ENCODE results near the gene NOS3. TPM values are rescaled to one million over a fixed set of nuclear protein-coding genes. Genes with fewer than 3 reads are reported as not detected.

The NOS3 gene
- total and polyA plus RNA-seq, 2 experiments from 2014 or later, result 2.6 to 6.1 TPM

DNA sequence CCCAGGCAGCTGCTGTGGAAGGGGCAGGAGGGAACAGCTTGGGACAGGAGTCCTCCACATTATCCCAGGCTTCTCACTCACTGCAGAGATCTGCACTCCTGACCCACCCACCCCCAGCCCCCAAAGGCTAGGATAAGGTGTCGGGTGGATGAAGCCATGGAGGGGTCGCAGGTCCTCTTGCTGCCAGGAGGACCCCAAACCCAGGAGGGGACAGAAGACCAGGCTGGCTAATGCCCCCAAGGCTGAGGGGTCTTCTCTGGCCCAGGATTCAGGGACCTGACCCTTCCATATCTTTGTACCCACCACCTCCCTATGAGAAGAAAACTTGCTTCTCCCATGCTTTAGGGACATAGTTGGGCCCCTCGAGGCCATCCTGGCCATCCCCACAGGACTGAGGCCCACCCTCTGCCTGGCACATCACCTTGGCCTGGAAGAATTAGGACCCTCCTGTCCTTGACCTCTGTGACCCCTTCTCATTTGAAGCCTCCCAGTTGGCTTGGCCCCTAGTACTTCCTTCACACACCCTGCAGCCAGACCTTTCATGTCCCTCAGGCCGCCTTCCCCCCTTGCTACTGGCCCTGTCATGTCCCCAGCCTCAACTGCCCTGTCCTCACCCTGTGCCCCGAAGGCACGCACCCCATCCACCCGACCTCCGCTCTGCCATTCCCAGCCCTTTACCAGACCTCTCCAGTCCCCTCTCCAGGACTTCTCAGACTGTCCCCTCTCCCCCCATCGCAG is 34.3 kb upstream of the NOS3 start:
- Mint-ChIP-seq H3K36me3 (ENCODE audit: low read depth) (no peaks in the 10 kb centered on the region), H3K4me1 (peaks cover 11% of the 10 kb centered on the region; the same call in 2 of the 3 replicates), H3K27me3 (ENCODE audit: insufficient read depth, low read depth, poor library complexity) (peaks cover 14% of the 10 kb centered on the region), H3K4me3 (no peak overlapping the region; the same call in 2 of the 3 replicates), H3K27ac (no peak overlapping the region), H3K9me3 (no peaks in the 10 kb centered on the region)
- ATAC-seq (no peak), DNase-seq (ENCODE audit: low spot score) (no peak)
- Histone ChIP-seq H3K79me2 (replicated peaks; ENCODE audit: insufficient read depth) (no peaks in the 10 kb centered on the region), H3K9me2 (ENCODE audit: insufficient read depth) (no peaks in the 10 kb centered on the region), H4K20me1 (replicated peaks; ENCODE audit: insufficient read depth) (no peaks in the 10 kb centered on the region), H3F3A (replicated peaks; ENCODE audit: low read depth) (no peaks in the 10 kb centered on the region), H3K36me3 (ENCODE audit: insufficient read depth) (no peaks in the 10 kb centered on the region), H3K4me3 (no peak overlapping the region), H2AFZ (no peak overlapping the region), H3K4me2 (no peak overlapping the region), H3K4me1 (ENCODE audit: insufficient read depth) (peaks cover 3% of the 10 kb centered on the region; the same call in 1 of the 2 replicates), H3K27me3 (ENCODE audit: insufficient read depth) (peaks cover 32% of the 10 kb centered on the region), H3K27ac (ENCODE audit: low read depth) (no peak overlapping the region)
- no peak for TF ChIP-seq EZH2 (IDR thresholded peaks at IDR 0.05; ENCODE audit: low read depth, unreplicated experiment)
- no peak for TF ChIP-seq ZNF114 (CRISPR knock-in tag; IDR thresholded peaks at IDR 0.05)
- TF ChIP-seq CREB1 (CRISPR knock-in tag; IDR thresholded peaks at IDR 0.05; ENCODE audit: low read depth), result no peak
- TF ChIP-seq, protein P1, sequence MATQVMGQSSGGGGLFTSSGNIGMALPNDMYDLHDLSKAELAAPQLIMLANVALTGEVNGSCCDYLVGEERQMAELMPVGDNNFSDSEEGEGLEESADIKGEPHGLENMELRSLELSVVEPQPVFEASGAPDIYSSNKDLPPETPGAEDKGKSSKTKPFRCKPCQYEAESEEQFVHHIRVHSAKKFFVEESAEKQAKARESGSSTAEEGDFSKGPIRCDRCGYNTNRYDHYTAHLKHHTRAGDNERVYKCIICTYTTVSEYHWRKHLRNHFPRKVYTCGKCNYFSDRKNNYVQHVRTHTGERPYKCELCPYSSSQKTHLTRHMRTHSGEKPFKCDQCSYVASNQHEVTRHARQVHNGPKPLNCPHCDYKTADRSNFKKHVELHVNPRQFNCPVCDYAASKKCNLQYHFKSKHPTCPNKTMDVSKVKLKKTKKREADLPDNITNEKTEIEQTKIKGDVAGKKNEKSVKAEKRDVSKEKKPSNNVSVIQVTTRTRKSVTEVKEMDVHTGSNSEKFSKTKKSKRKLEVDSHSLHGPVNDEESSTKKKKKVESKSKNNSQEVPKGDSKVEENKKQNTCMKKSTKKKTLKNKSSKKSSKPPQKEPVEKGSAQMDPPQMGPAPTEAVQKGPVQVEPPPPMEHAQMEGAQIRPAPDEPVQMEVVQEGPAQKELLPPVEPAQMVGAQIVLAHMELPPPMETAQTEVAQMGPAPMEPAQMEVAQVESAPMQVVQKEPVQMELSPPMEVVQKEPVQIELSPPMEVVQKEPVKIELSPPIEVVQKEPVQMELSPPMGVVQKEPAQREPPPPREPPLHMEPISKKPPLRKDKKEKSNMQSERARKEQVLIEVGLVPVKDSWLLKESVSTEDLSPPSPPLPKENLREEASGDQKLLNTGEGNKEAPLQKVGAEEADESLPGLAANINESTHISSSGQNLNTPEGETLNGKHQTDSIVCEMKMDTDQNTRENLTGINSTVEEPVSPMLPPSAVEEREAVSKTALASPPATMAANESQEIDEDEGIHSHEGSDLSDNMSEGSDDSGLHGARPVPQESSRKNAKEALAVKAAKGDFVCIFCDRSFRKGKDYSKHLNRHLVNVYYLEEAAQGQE (IDR thresholded peaks at IDR 0.05; ENCODE audit: unreplicated experiment), result no peak
- no peak for TF ChIP-seq POLR2AphosphoS5 (IDR thresholded peaks at IDR 0.05; ENCODE audit: low read depth)
- no peak for TF ChIP-seq STAT1 (IDR thresholded peaks at IDR 0.05; ENCODE audit: unreplicated experiment)
- TF ChIP-seq, protein P2, sequence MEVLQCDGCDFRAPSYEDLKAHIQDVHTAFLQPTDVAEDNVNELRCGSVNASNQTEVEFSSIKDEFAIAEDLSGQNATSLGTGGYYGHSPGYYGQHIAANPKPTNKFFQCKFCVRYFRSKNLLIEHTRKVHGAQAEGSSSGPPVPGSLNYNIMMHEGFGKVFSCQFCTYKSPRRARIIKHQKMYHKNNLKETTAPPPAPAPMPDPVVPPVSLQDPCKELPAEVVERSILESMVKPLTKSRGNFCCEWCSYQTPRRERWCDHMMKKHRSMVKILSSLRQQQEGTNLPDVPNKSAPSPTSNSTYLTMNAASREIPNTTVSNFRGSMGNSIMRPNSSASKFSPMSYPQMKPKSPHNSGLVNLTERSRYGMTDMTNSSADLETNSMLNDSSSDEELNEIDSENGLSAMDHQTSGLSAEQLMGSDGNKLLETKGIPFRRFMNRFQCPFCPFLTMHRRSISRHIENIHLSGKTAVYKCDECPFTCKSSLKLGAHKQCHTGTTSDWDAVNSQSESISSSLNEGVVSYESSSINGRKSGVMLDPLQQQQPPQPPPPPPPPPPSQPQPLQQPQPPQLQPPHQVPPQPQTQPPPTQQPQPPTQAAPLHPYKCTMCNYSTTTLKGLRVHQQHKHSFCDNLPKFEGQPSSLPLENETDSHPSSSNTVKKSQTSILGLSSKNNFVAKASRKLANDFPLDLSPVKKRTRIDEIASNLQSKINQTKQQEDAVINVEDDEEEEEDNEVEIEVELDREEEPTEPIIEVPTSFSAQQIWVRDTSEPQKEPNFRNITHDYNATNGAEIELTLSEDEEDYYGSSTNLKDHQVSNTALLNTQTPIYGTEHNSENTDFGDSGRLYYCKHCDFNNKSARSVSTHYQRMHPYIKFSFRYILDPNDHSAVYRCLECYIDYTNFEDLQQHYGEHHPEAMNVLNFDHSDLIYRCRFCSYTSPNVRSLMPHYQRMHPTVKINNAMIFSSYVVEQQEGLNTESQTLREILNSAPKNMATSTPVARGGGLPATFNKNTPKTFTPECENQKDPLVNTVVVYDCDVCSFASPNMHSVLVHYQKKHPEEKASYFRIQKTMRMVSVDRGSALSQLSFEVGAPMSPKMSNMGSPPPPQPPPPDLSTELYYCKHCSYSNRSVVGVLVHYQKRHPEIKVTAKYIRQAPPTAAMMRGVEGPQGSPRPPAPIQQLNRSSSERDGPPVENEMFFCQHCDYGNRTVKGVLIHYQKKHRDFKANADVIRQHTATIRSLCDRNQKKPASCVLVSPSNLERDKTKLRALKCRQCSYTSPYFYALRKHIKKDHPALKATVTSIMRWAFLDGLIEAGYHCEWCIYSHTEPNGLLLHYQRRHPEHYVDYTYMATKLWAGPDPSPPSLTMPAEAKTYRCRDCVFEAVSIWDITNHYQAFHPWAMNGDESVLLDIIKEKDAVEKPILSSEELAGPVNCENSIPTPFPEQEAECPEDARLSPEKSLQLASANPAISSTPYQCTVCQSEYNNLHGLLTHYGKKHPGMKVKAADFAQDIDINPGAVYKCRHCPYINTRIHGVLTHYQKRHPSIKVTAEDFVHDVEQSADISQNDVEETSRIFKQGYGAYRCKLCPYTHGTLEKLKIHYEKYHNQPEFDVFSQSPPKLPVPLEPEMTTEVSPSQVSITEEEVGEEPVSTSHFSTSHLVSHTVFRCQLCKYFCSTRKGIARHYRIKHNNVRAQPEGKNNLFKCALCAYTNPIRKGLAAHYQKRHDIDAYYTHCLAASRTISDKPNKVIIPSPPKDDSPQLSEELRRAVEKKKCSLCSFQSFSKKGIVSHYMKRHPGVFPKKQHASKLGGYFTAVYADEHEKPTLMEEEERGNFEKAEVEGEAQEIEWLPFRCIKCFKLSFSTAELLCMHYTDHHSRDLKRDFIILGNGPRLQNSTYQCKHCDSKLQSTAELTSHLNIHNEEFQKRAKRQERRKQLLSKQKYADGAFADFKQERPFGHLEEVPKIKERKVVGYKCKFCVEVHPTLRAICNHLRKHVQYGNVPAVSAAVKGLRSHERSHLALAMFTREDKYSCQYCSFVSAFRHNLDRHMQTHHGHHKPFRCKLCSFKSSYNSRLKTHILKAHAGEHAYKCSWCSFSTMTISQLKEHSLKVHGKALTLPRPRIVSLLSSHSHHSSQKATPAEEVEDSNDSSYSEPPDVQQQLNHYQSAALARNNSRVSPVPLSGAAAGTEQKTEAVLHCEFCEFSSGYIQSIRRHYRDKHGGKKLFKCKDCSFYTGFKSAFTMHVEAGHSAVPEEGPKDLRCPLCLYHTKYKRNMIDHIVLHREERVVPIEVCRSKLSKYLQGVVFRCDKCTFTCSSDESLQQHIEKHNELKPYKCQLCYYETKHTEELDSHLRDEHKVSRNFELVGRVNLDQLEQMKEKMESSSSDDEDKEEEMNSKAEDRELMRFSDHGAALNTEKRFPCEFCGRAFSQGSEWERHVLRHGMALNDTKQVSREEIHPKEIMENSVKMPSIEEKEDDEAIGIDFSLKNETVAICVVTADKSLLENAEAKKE (CRISPR knock-in tag; IDR thresholded peaks at IDR 0.05), result no peak
- no peak for TF ChIP-seq NANOG (IDR thresholded peaks at IDR 0.05; ENCODE audit: borderline replicate concordance)
- TF ChIP-seq JUNB (IDR thresholded peaks at IDR 0.05; ENCODE audit: unreplicated experiment), result no peak
- TF ChIP-seq EZH2phosphoT487 (IDR thresholded peaks at IDR 0.05; ENCODE audit: unreplicated experiment), result no peak
- no peak for TF ChIP-seq ZNF331 (CRISPR knock-in tag; IDR thresholded peaks at IDR 0.05; ENCODE audit: low read depth)
- TF ChIP-seq, protein P3, sequence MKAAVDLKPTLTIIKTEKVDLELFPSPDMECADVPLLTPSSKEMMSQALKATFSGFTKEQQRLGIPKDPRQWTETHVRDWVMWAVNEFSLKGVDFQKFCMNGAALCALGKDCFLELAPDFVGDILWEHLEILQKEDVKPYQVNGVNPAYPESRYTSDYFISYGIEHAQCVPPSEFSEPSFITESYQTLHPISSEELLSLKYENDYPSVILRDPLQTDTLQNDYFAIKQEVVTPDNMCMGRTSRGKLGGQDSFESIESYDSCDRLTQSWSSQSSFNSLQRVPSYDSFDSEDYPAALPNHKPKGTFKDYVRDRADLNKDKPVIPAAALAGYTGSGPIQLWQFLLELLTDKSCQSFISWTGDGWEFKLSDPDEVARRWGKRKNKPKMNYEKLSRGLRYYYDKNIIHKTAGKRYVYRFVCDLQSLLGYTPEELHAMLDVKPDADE (IDR thresholded peaks at IDR 0.05), result no peak
- TF ChIP-seq, protein P4, sequence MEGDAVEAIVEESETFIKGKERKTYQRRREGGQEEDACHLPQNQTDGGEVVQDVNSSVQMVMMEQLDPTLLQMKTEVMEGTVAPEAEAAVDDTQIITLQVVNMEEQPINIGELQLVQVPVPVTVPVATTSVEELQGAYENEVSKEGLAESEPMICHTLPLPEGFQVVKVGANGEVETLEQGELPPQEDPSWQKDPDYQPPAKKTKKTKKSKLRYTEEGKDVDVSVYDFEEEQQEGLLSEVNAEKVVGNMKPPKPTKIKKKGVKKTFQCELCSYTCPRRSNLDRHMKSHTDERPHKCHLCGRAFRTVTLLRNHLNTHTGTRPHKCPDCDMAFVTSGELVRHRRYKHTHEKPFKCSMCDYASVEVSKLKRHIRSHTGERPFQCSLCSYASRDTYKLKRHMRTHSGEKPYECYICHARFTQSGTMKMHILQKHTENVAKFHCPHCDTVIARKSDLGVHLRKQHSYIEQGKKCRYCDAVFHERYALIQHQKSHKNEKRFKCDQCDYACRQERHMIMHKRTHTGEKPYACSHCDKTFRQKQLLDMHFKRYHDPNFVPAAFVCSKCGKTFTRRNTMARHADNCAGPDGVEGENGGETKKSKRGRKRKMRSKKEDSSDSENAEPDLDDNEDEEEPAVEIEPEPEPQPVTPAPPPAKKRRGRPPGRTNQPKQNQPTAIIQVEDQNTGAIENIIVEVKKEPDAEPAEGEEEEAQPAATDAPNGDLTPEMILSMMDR (conservative IDR thresholded peaks at IDR 0.05; ENCODE audit: low read depth in 2 of 2), result no peak

Data from GM23338 (cell line).